RKO (cell line): Measurements from ENCODE around the gene RPS6KA5.
"Not testable (repeated sequence)": the region's sequence is repeated elsewhere in the genome, so short reads cannot be mapped to it uniquely, and the experiment has no call there.

Experiments
- DNase-seq: peaks from one replicate; pipeline ENCODE4 v3.0.0-alpha.2; 2016; ENCODE audit warnings: low spot score

The RPS6KA5 gene

GRCh38 chr14:90830931-90831701 lies 229.3 kb downstream of the RPS6KA5 start:
- no peak for DNase-seq

GRCh38 chr14:90829677-90830076 lies 230.8 kb downstream of the RPS6KA5 start:
- no peak for DNase-seq

DNA sequence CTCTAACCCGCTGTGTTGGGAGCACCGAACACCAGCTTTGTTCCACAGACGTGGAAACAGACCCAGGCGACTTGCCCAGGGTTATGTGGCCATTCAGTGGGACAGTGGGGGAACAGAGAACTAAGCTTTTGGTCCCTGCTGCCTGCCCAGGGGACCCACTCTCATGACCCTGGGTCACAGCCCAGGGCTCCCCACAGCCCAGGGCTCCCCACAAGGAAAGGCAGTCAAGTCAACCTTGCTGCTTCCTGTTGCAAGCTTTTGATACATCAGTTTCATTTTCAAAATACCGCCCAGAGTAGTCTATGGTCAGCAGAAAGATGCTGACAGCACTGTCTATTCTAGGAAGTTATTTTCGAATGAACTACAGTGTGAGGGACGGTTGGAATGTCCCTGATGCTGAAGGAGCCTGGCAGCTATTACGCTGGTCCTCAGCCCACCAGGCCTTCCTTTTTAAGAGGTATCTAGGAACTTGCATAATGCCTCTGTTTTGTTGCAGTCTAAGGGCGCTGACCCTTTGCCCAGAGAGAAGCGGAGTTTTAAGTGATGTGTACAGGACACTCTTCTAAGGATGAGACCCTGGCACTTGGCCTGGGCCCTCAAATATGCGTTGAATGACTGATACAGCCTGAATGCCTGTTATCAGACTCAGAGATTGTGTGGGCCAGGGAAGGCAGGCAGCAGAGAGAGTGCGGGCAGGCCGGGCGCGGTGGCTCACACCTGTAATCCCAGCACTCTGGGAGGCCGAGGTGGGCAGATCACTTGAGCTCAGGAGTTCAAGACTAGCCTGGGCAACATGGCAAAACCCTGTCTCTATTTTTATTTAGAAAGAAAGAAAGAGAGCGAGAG lies 231.6 kb downstream of the RPS6KA5 start:
- no peak for DNase-seq

- no peak for DNase-seq
Measured at GRCh38 chr14:90827919-90828610, 232.4 kb downstream of the RPS6KA5 start.

- not testable (repeated sequence) for DNase-seq
Measured at GRCh38 chr14:90823542-90823941, 236.9 kb downstream of the RPS6KA5 start.

DNA sequence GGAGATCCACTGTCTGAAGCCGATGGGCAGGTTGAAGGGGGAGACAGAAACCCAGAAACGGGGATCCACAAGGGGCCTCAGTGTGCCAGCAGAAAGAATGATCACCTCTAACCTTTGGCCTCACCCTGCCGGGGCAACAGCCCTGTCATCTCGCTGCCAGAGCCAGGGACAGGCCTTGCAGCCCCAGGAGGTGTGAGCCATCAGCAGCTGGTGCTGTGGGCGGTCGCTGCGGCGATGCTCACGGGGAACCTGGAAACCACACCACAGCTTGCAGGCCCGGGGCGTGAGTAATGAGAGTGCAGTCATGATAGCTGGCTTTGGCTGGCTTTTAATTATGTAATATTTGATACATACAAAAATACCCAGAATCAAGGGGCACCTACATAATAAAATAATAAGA lies 239.5 kb downstream of the RPS6KA5 start:
- peak; percentile 75 for DNase-seq

GRCh38 chr14:90819734-90820393 lies 240.6 kb downstream of the RPS6KA5 start:
- no peak for DNase-seq

GRCh38 chr14:90818715-90819114 lies 241.7 kb downstream of the RPS6KA5 start:
- DNase-seq: no peak

GRCh38 chr14:90816681-90817436 lies 243.6 kb downstream of the RPS6KA5 start:
- no peak for DNase-seq

- DNase-seq: no peak
Measured at GRCh38 chr14:90815822-90816662, 244.4 kb downstream of the RPS6KA5 start, which contains the start of gene TTC7B. Gene TTC7B (minus strand): TSS chr14:90816430. CDS start chr14:90816295, 135 bp downstream.

GRCh38 chr14:90815572-90815821 lies 244.9 kb downstream of the RPS6KA5 start:
- DNase-seq: no peak

DNA sequence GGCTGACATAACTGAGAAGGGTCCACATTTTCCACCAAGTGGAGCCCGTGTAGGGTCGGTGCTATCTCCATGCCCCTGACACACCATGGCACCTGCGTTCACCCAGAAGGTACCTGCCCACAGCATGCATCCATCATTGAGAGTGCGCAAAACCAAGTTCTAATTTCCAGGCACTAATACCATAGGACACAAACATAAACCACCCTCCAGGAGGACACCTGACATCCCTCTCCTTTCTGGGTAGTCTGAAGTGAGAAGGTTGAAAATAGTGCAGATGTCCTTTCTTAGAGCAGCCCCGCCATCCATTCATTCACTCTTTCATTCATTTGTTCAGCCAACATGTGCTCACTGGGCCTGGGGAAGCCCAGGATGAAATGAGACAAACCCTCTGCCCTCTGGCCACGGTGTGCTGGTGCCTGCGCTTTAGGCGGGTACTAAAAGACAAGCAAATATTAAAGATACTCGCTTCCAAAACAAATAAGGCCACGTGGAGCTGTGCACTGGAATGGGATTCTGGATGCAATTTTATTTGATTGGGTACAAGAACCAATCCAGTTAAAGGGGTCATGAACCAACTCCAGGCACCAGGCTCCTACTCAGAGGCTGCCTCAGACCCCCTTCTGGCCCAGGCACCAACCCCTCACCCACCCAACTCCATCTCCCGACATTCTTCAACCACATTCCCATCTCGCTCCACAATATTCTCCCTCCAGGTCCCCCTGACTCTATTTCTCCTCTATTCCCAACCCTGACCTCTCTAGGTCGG lies 245.5 kb downstream of the RPS6KA5 start:
- no peak for DNase-seq

DNA sequence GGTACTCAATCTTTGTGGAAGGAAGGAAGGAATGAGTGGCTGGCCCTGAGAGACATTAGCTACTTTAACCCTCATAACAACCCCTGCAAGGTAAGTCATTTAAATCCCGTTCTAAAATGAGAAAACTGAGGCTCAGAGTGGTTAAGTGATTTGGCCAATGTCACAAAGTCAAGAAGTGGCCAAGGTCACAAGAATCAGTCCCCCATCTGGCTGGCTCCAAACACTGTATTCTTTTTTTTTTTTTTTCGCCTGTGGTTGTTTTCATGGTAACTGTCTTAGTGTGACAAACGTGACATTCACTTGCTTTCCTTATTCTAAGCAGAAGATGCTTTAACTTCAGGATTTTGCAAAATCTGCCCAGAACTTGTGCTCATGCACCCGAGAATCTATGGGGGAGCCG lies 247.0 kb downstream of the RPS6KA5 start:
- no peak for DNase-seq

GRCh38 chr14:90812109-90812508 lies 248.3 kb downstream of the RPS6KA5 start:
- no peak for DNase-seq

DNA sequence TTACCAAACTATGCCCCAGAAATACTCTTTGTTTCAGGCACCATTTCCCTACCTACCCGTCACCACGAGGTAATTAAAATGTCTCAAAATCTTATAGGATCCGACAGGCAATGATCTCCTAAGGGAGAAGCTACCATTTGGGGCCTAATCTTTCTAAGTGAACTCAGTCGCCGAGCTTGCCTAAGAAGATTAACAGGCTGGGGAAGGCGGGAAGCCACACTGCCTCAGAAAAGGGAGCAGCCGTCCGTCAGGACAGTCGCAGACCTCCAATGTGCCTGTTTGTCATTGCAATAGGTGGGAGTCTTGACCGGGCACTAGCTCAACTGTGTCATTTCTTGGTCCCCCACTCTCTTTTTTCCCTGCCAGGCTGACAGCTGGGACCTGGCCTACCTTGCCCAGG lies 248.8 kb downstream of the RPS6KA5 start:
- no peak for DNase-seq

- DNase-seq: no peak
Measured at GRCh38 chr14:90810806-90811205, 249.6 kb downstream of the RPS6KA5 start.

DNA sequence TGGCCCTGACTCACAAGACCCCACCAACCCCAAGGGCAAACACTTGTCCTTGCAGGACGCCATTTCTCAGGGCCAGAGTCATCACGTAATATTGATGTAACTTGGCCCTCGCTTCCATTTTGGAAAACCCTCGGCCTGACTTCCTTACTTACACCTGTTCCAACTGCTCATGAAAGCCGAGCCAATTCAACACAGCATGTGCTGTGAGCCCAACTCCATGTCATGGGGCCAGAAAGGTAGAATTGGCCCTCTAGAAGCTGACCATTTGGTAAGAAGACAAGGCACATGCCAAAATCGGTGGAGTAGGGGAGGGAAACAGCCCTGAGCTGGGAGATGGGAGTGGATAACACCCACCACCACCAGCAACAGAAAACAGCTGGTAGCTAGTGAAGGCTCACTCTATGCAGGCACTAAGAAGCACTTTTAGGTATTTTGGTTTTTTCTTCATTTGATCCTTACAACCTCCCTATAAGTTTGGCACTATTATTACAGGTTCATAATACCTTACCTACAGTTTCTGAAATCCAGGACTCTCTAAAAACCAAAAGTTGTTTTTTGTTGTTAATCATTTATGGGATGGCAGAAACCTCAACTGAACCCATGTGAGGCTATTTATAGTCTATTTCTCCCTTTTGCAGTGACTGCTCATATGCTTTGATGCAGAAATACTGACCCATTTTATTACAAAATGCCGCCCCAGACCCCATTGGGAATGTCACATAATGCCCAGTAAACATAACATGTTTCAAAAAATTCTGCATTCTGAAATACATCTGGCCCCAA lies 250.7 kb downstream of the RPS6KA5 start:
- no peak for DNase-seq

DNA sequence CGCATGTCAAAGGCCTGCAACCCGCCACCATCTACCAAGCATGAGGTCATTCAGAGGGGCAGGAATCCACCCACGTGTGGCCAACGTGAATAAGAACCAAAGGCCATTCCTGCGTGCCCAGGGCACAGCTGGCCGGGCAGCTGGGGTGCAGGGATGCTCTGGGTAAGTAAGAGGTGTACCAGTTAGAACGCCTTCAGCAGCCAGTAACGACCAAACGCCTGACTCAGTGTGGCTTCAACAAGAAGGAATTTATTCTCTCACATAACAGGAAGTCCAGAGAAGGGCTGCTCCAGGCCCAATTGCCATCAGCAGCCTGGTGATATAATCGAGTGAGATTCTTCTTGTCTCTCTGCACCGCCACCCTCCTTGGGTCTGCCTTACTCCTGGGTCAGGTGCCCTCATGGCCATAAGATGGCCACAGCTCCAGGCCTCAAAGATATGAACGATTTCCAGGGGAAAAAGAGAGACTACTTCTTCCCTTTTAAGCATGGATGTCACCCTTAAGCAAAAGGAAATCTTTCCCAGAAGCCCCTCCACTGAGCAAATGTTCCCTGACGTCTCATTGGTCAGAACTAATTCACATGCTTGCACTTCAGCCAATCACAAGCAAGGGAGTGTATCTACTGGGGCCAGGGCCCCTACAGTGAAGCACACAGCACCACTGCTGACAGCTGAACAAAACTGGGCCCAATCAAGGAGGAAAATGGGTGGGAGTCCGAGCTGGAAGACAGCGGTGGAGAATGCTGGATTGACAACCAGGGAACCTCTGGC lies 251.5 kb downstream of the RPS6KA5 start:
- DNase-seq: peak; percentile 12
